MM.1S (cell line): Measurements from ENCODE around the gene LRRC8D.

Experiments used
- DNase-seq: peaks from one replicate; pipeline ENCODE4 v3.0.0-alpha.2; 2015
- H2AFZ ChIP-seq: fragments of 300-600 bp; sonication (generic); 2 replicates; pipeline ENCODE4 v1.6.0; 2016; ENCODE audit warnings: antibody characterized with exemption, low read length
- H3F3A ChIP-seq: fragments of 300-600 bp; sonication (generic); 2 replicates; pipeline ENCODE4 v1.6.1; 2016; ENCODE audit warnings: mild to moderate bottlenecking, antibody characterized with exemption, low read length, moderate library complexity, mixed read lengths; ENCODE audit not compliant: insufficient read depth
- H3K27ac ChIP-seq: fragments of 300-600 bp; sonication (generic); 2 replicates; pipeline ENCODE4 v1.5.1; 2016; ENCODE audit warnings: mild to moderate bottlenecking, low read length
- H3K27me3 ChIP-seq: fragments of 300-600 bp; sonication (generic); replicated peaks from 2 replicates; pipeline ENCODE4 v1.6.0; 2016; ENCODE audit warnings: low read length; ENCODE audit not compliant: insufficient read depth
- H3K36me3 ChIP-seq: fragments of 300-600 bp; sonication (generic); replicated peaks from 2 replicates; pipeline ENCODE4 v1.6.1; 2016; ENCODE audit warnings: mild to moderate bottlenecking, low read length, mixed read lengths; ENCODE audit not compliant: insufficient read depth
- H3K4me1 ChIP-seq: fragments of 300-600 bp; sonication (generic); 2 replicates; pipeline ENCODE4 v1.6.1; 2016; ENCODE audit warnings: low read length, mixed read lengths
- H3K4me2 ChIP-seq: fragments of 300-600 bp; sonication (generic); 2 replicates; pipeline ENCODE4 v1.6.0; 2016; ENCODE audit warnings: low read depth, low read length
- H3K4me3 ChIP-seq: fragments of 300-600 bp; sonication (generic); 2 replicates; pipeline ENCODE4 v1.5.1; 2016; ENCODE audit warnings: low read length, mixed read lengths
- H3K79me2 ChIP-seq: fragments of 300-600 bp; sonication (generic); 2 replicates; pipeline ENCODE4 v1.6.1; 2016; ENCODE audit warnings: mixed run types, low read length, mixed read lengths
- H3K9ac ChIP-seq: fragments of 300-600 bp; sonication (generic); 2 replicates; pipeline ENCODE4 v1.6.1; 2016; ENCODE audit warnings: low read length, mixed read lengths
- H3K9me2 ChIP-seq: fragments of 300-600 bp; sonication (generic); replicated peaks from 2 replicates; pipeline ENCODE4 v1.6.1; 2016; ENCODE audit warnings: mild to moderate bottlenecking, low read length, mixed read lengths; ENCODE audit not compliant: insufficient read depth
- H3K9me3 ChIP-seq: fragments of 300-600 bp; sonication (generic); replicated peaks from 2 replicates; pipeline ENCODE4 v1.6.1; 2016; ENCODE audit warnings: mild to moderate bottlenecking, low read length, mixed read lengths; ENCODE audit not compliant: insufficient read depth
- H4K20me1 ChIP-seq: fragments of 300-600 bp; sonication (generic); 2 replicates; pipeline ENCODE4 v1.6.1; 2016; ENCODE audit warnings: mild to moderate bottlenecking, low read length, moderate library complexity, mixed read lengths; ENCODE audit not compliant: insufficient read depth
- CTCF ChIP-seq: fragments of 300-600 bp; sonication (generic); IDR thresholded peaks from 2 replicates; pipeline ENCODE4 v1.5.1; 2016; ENCODE audit warnings: antibody characterized with exemption, low read length, mixed read lengths
- EZH2 ChIP-seq: fragments of 300-600 bp; sonication (generic); optimal IDR thresholded peaks from 2 replicates; pipeline ENCODE3; 2017; ENCODE audit warnings: low read depth, mild to moderate bottlenecking, antibody characterized with exemption, low read length, mixed read lengths
- EZH2phosphoT487 ChIP-seq: fragments of 300-600 bp; sonication (generic); IDR thresholded peaks from 2 replicates; pipeline ENCODE4 v1.6.1; 2018; ENCODE audit warnings: antibody characterized with exemption, low read length

LRRC8D gene

GRCh38 chr1:89832496-89833127 is 11.8 kb downstream of the LRRC8D start:
- Histone ChIP-seq H3K9me3 (no peaks in the 10 kb centered on the region), H3K36me3 (no peaks in the 10 kb centered on the region), H2AFZ (no peak overlapping the region), H3K27me3 (no peaks in the 10 kb centered on the region), H3K4me1 (no peaks in the 10 kb centered on the region), H3K79me2 (no peaks in the 10 kb centered on the region), H3F3A (no peaks in the 10 kb centered on the region), H3K4me3 (no peak overlapping the region), H3K9me2 (no peaks in the 10 kb centered on the region), H3K4me2 (no peak overlapping the region), H3K27ac (no peak overlapping the region), H3K9ac (no peak overlapping the region), H4K20me1 (no peaks in the 10 kb centered on the region)
- TF ChIP-seq EZH2phosphoT487 (no peak), EZH2 (no peak), CTCF (no peak)
- no peak for DNase-seq

GRCh38 chr1:89833183-89834082 is 12.6 kb downstream of the LRRC8D start:
- no peaks in the 10 kb centered on the region for H3K36me3 ChIP-seq
- no peaks in the 10 kb centered on the region for H3K9me3 ChIP-seq
- H4K20me1 ChIP-seq, result no peaks in the 10 kb centered on the region
- no peak for DNase-seq
- H3K27me3 ChIP-seq, result no peaks in the 10 kb centered on the region
- H3K9ac ChIP-seq, result no peak overlapping the region
- H3K79me2 ChIP-seq, result no peaks in the 10 kb centered on the region
- TF ChIP-seq EZH2phosphoT487 (no peak), CTCF (no peak), EZH2 (no peak)
- H3K27ac ChIP-seq, result no peak overlapping the region
- no peak overlapping the region for H3K4me3 ChIP-seq
- no peaks in the 10 kb centered on the region for H3F3A ChIP-seq
- no peaks in the 10 kb centered on the region for H3K4me1 ChIP-seq
- no peak overlapping the region for H2AFZ ChIP-seq
- no peaks in the 10 kb centered on the region for H3K9me2 ChIP-seq
- no peak overlapping the region for H3K4me2 ChIP-seq

- Histone ChIP-seq H2AFZ (no peak overlapping the region), H3K9ac (no peak overlapping the region), H3K27ac (no peak overlapping the region), H3K27me3 (no peaks in the 10 kb centered on the region), H3K9me2 (no peaks in the 10 kb centered on the region), H3K79me2 (no peaks in the 10 kb centered on the region), H3K4me1 (no peaks in the 10 kb centered on the region), H3K36me3 (no peaks in the 10 kb centered on the region), H3F3A (no peaks in the 10 kb centered on the region), H3K9me3 (no peaks in the 10 kb centered on the region), H3K4me2 (no peak overlapping the region), H3K4me3 (no peak overlapping the region), H4K20me1 (no peaks in the 10 kb centered on the region)
- no peak for TF ChIP-seq EZH2phosphoT487
- TF ChIP-seq CTCF, result no peak
- TF ChIP-seq EZH2, result no peak
- DNase-seq, result no peak
Observed at GRCh38 chr1:89834083-89834704, 13.4 kb downstream of the LRRC8D start.
